ENCODE results near the gene PEX12.
A peak's percentile ranks its signal among the peaks of the same experiment; 100 is the strongest.

DNA sequence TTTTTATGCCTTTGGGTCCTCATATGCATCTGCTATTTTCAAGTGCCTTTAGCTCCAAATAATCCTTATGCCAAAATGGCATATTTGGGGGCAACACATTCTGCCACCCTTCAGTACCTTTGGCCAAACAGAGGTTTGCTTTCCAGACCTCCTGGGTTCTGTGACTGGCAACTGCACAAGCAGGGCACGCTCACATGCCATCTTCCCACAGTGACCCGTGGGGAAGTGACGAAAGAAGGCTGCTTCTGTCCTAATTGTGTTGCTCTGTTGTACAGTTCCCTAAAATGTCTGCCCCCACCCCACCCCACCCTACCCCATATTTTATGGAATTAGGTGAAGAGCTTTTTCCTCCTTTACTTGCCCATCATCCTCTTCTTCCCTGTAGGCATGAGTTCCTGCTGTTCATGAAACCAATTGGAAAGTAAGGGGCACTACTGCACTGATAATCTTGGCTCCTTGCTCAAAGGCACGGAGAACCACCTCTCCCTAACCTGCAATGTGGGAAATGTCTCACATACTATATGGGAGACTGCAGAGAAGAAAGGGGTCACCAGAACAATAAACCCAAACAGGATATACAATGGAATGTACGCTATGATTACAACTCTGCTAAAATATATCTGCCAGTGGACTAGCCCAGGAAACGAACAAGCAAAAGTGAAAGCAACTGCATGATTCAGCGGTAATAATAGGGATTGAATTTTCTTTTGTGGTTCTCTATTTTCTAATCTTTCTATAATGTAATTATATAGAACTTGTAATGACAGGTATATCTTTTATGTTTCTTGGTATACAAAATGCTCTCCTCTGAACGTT, 37.6 kb downstream of the PEX12 start:
- TF ChIP-seq, protein P1, sequence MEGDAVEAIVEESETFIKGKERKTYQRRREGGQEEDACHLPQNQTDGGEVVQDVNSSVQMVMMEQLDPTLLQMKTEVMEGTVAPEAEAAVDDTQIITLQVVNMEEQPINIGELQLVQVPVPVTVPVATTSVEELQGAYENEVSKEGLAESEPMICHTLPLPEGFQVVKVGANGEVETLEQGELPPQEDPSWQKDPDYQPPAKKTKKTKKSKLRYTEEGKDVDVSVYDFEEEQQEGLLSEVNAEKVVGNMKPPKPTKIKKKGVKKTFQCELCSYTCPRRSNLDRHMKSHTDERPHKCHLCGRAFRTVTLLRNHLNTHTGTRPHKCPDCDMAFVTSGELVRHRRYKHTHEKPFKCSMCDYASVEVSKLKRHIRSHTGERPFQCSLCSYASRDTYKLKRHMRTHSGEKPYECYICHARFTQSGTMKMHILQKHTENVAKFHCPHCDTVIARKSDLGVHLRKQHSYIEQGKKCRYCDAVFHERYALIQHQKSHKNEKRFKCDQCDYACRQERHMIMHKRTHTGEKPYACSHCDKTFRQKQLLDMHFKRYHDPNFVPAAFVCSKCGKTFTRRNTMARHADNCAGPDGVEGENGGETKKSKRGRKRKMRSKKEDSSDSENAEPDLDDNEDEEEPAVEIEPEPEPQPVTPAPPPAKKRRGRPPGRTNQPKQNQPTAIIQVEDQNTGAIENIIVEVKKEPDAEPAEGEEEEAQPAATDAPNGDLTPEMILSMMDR (IDR thresholded peaks at IDR 0.05; ENCODE audit: extremely low read depth in 1 of 2, insufficient read depth in 1 of 2, low read depth in 1 of 2, low read length in 2 of 2) = no peak
- TF ChIP-seq POLR2AphosphoS5 (IDR thresholded peaks at IDR 0.05; ENCODE audit: insufficient read depth, low read depth, low read length) (peak; percentile 33), POLR2A (IDR thresholded peaks at IDR 0.05; ENCODE audit: low read depth, low read length) (peak; percentile 31)
